Measurements from ENCODE around the gene MRPL48. TPM values are rescaled to one million over a fixed set of nuclear protein-coding genes. Genes with fewer than 3 reads are reported as not detected.

MRPL48 gene
- total RNA-seq = 10 to 100 TPM in 3 of 4 donors, 1 to 10 TPM in 1; 4.3 to 25.3 (median 21.1) TPM

DNA sequence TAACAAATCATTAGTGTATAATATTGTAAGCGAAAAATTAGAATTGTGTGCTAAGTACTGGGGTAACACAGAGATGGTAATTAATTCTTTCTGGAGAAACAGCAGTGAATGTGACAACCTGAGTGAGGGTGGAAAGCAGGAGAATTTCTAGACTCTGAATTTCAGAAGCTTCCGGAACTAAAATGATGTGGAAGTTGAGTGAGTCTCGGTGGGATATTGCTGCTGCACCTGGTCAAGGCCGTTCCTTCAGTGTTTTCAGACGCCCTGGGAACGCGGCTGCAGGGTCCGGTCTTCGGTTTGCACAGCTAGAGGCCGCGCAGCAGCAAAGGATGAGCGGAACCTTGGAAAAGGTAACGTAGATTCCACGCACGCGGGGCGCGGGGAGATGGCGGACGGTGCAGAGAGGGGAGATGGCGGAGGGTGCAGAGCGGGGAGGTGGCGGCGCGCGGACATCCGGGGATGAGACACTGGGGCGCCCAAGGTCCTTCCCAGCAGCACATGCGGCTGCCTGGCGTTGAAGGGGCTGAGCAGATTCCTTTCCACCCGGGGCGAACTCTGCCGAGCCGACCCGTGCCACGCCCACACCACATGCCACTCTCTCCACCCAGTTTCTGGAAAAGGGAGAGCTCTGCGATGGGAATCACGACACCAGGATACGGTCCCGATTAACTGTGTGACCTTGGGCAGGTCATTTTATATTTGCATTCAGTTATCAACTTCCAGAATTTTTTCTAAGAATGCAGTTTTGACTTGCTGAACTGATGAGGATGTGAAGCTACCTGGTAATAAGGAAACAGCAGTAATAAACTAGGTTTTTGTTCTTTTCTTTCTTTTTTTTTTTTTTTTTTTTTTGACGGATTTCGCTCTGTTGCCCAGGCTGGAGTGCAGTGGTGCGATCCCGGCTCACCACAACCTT lies at the start of gene MRPL48:
Gene MRPL48, plus strand, starts transcription at position 232 of the 916 bp plus-strand sequence. Its CDS starts 98 bp downstream, at position 330.
- Histone ChIP-seq H3K4me3 (peak within 1 kb of the TSS; percentile 62 to 95 (median 74)), H3K4me1 (peaks cover 0 to 26% (median 14%) of the 10 kb centered on the region in 4 donors), H3K36me3 (no peaks in the 10 kb centered on the region), H3K27me3 (no peaks in the 10 kb centered on the region), H3K27ac (peak within 1 kb of the TSS; percentile 59 to 88 (median 76)), H3K9me3 (no peaks in the 10 kb centered on the region)
- WGBS, 2 donors = 6% methylated on average over 44 of the region's 44 CpGs
- peak; percentile 70 to 74 for DNase-seq (ENCODE audit: low spot score in 2 of 2)
- TF ChIP-seq EP300 (IDR thresholded peaks at IDR 0.05) (peak; percentile 35 to 86), CTCF (IDR thresholded peaks at IDR 0.05) (peak in 2 of 5 experiments; percentile 22 to 52), POLR2A (IDR thresholded peaks at IDR 0.05) (no peak)

DNA sequence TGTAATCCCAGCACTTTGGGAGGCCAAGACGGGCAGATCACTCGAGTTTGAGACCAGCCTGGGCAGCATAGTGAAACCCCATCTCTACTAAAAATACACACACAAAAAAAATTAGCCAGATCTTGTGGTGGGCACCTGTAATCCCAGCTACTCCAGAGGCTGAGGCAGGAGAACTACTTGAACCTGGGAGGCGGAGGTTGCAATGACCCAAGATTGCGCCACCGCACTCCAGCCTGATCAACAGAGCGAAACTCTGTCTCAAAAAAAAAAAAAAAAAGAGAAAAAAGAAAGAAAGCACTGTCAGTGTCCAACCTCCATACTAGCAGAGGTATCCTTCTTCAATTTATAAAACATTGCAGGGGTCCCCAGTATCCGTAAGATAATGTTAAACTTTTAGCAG lies 44.6 kb upstream of the MRPL48 start:
- DNase-seq (ENCODE audit: low spot score in 2 of 2) = no peak
- WGBS, 2 donors = 95% methylated on average over 7 of the region's 7 CpGs
- no peak for TF ChIP-seq POLR2A (IDR thresholded peaks at IDR 0.05)
- no peak for TF ChIP-seq EP300 (IDR thresholded peaks at IDR 0.05)
- TF ChIP-seq CTCF (IDR thresholded peaks at IDR 0.05) = no peak
- no peak overlapping the region for H3K27ac ChIP-seq
- no peaks in the 10 kb centered on the region for H3K36me3 ChIP-seq
- no peaks in the 10 kb centered on the region for H3K27me3 ChIP-seq
- H3K4me3 ChIP-seq = no peak overlapping the region
- H3K9me3 ChIP-seq = no peaks in the 10 kb centered on the region
- H3K4me1 ChIP-seq = peaks cover 0 to 41% (median 0%) of the 10 kb centered on the region in 4 donors

DNA sequence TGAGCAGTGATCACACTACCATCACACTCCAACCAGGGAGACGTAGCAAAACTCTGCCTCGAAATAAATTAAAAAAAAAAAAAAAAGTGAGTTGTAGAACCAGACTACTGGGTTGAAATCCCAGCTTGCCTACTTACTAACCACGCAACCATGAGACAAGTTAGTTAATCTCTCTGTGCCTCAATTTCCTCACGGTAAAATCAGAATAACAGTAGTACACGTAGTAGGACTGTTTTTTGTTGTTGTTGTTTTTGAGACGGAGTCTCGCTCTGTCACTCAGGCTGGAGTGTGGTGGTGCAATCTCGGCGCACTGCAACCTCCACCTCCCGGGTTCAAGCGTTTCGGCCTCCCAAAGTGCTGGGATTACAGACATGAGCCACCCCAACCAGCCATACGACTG lies 41.0 kb upstream of the MRPL48 start:
- Histone ChIP-seq H3K4me1 (peaks cover 0 to 62% (median 5%) of the 10 kb centered on the region in 4 donors), H3K27ac (no peak overlapping the region), H3K27me3 (no peaks in the 10 kb centered on the region), H3K9me3 (no peaks in the 10 kb centered on the region), H3K36me3 (no peaks in the 10 kb centered on the region), H3K4me3 (no peak overlapping the region)
- TF ChIP-seq CTCF (IDR thresholded peaks at IDR 0.05) = no peak
- no peak for TF ChIP-seq POLR2A (IDR thresholded peaks at IDR 0.05)
- TF ChIP-seq EP300 (IDR thresholded peaks at IDR 0.05) = no peak
- DNase-seq (ENCODE audit: low spot score in 2 of 2) = no peak
- WGBS, 2 donors = 94 to 95% methylated on average over 13 of the region's 13 CpGs

- Histone ChIP-seq H3K9me3 (no peaks in the 10 kb centered on the region), H3K4me1 (peaks cover 0 to 73% (median 11%) of the 10 kb centered on the region in 4 donors), H3K4me3 (no peak overlapping the region), H3K36me3 (no peaks in the 10 kb centered on the region), H3K27me3 (no peaks in the 10 kb centered on the region), H3K27ac (no peak overlapping the region)
- 30 to 35% methylated on average over 3 of the region's 3 CpGs for WGBS, 2 donors
- DNase-seq (ENCODE audit: low spot score in 2 of 2) = no peak
- no peak for TF ChIP-seq CTCF (IDR thresholded peaks at IDR 0.05)
- no peak for TF ChIP-seq EP300 (IDR thresholded peaks at IDR 0.05)
- no peak for TF ChIP-seq POLR2A (IDR thresholded peaks at IDR 0.05)
These were observed 39.9 kb upstream of the MRPL48 start for GRCh38 chr11:73747762-73748161.

DNA sequence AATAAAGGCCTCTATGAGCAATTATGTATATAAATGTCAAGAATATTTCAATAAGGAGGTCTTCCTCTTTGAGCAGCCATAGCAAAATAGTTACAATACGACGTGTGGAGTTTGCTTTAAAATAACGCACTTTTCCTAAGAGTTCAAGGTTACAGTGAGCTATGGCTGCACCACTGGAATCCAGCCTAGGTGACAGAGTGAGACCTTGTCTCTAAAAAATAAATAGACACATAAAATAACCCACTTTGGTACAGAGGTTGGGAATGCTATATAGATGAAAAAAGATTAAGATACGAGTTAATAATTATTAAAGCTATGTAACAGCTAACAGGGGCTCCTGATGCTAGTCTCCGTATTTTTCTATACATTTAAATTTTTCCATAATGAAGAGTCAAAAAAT lies 39.4 kb upstream of the MRPL48 start:
- no peak overlapping the region for H3K4me3 ChIP-seq
- H3K9me3 ChIP-seq = no peaks in the 10 kb centered on the region
- H3K27me3 ChIP-seq = no peaks in the 10 kb centered on the region
- 78 to 82% methylated on average over 5 of the region's 5 CpGs for WGBS, 2 donors
- H3K4me1 ChIP-seq = peaks cover 0 to 77% (median 11%) of the 10 kb centered on the region in 4 donors
- TF ChIP-seq EP300 (IDR thresholded peaks at IDR 0.05) (no peak), CTCF (IDR thresholded peaks at IDR 0.05) (no peak), POLR2A (IDR thresholded peaks at IDR 0.05) (no peak)
- H3K27ac ChIP-seq = no peak overlapping the region
- DNase-seq (ENCODE audit: low spot score in 2 of 2) = no peak
- no peaks in the 10 kb centered on the region for H3K36me3 ChIP-seq
